GM21529 (cell line): ENCODE data around the gene FOXO3.
A peak's percentile ranks its signal among the peaks of the same experiment; 100 is the strongest.

Source experiments
- ATAC-seq: cut with Tn5 transposase; IDR thresholded peaks from one replicate; pipeline ENCODE4 v1.9.1; 2021; ENCODE audit not compliant: unreplicated experiment

The FOXO3 gene

DNA sequence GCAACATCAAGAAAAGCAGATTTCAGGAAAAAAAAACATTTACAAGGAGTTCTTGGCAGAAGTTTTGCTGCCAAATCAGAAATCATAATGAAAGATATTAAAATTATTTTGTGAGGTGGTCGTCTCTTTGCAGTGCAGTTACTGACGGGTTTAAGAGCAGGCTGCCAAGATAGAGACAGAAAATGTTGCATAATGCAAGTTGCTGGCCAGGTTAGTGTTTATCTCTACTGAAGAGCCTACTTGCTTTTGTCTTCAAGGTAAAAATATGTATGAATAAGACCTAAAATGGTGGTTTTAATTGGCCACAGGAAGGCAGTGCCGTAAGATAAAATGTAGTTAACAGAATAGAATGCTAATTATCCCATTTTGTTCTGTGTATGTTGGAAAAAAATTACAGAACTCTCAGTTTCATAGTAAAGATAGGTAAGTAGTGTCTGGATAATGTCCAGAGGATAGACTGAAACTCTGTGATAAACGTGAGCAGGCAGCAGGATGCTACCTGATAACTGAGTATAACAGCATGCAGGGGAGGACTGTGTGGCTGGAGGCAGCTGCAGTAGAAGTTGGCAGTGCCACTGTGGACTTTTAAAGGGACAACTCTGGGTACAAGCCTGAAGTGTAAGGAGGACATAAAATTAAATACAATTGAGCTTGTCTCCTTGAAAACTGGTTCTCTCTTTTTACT lies 13.9 kb downstream of the FOXO3 start:
- no peak for ATAC-seq

DNA sequence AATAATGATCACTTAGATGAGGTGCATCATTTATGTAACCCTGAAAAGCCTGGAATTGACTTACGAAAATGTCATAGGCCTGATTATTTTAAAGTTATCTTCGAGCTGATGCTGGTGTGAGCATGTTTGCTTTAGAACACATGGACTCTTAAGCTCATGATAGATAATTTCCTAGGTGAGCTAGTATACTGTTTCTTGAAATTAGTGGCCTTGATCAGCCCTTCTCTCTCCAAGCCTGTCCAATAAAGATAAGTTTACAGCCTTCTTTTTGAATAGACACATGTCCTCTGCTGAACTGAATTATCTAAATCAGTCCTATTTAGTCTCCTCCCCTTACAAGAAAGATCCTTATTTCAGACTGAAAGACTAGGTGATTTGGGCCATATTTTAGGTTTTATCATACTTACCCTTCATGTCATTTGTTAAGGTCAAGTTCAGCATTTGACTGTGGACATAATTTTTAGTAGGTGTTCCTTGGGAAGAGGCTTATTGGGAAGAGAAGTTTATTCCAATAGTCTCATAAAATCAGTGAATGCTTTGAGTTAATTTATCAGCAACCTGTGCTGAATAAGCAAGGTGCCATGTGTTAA lies 15.3 kb downstream of the FOXO3 start:
- no peak for ATAC-seq

DNA sequence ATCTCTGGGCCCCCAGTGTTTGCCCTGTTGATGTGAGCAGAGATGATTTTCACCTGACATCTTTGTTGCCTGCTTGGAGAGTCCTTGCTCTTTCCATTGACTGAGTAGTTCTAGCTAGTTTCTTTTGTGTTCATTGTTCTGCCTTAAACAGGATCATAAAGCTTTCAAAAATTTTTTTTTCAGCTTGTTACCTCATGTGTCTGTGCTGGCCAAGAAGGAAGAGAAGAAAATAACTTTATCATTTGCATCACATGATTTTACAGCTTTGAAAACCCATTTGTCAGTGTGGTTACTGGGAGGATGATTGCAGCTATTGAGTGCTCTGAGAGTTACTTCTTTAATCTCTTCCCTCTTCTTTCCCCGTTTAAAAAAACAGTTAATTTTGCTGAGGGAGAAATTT lies 16.0 kb downstream of the FOXO3 start:
- ATAC-seq: no peak

DNA sequence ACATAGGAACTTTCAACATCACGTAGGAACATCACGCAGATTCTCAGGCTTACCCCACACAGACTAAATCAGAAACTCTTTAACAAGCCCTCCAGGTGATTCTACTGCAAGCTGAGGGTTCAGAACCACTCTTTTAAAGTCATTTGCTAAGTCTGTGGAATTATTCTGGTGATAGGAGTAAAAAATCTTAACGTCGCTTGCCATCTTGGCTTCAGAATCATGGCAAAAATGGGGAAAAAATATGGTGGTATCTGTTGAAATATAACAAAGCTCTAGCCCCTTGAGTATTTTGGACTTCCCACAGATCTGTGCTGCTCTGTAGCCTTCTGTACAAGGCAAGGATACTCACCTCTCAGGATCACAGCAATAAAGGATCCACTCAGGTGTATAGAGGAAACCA lies 17.4 kb downstream of the FOXO3 start:
- no peak for ATAC-seq

DNA sequence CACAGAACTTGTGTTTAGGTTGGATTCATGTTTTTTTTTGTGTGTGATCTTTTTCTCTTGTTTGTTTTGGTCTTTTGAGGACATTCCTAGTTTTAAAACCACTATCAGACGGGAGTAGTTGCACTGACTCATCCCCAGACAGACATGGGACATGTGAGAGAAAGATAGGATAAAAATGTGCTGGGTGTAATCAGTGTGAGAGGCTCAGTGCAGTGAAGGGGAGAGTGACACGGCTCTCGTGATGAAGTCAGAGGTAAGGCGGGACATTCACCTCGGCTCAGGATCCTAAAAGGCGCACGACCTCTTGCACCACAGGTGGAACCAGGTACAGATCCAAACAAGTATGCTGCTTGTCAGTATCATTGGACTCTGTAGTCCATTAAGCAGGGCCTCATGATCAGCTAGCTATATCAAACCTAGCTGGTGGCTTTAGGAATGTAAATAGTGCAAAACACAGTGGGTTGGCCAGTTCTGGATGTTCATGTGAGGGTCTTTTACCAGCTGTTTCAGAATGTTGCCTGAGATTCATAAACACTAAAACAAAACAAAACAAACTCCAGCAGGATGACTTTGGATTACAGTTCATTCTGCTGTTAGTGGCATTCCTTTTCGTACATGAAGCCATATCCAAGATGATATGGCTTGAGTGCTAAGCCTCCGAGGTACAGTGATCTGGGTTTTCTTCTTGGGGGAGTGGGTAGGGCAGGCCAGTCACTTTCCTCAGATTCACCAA lies 18.0 kb downstream of the FOXO3 start:
- no peak for ATAC-seq

DNA sequence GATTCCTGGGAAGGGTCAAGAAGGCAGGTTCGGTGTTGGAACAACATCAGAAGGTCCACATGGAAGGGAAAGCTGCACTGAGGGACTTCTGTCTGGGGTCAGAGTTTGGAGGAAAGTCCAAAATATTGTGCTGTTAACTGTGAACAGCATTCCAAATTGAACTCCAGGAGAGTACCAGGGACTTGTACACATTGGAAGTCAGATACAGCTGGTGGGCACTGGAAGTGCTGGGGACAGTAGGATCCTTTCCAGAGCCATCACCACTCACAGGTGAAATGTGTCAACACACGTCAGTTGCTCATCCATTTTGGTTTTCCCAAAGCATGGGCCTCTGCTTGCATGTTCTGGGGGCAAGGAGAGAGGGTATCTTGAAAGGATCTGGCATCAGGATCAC lies 18.6 kb downstream of the FOXO3 start:
- ATAC-seq: no peak

DNA sequence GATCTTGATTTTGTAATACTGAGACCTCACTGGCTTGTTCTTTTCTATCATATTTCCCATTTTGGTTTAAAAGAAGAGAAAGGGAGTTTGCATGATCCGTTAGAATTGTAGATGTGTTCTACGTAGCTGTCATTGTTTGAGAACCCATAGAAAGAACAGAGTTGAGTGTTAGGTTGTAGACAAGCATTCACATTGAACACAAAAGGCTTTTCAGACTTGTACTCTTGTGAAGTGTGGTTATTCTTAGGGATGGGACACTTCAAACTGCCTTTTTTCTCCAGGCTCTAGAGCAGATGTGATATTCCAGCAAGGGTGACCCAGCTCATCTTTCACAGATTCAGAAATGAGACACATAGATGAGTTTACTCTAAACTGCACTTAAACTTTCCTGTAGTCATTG lies 19.9 kb downstream of the FOXO3 start:
- ATAC-seq: no peak

DNA sequence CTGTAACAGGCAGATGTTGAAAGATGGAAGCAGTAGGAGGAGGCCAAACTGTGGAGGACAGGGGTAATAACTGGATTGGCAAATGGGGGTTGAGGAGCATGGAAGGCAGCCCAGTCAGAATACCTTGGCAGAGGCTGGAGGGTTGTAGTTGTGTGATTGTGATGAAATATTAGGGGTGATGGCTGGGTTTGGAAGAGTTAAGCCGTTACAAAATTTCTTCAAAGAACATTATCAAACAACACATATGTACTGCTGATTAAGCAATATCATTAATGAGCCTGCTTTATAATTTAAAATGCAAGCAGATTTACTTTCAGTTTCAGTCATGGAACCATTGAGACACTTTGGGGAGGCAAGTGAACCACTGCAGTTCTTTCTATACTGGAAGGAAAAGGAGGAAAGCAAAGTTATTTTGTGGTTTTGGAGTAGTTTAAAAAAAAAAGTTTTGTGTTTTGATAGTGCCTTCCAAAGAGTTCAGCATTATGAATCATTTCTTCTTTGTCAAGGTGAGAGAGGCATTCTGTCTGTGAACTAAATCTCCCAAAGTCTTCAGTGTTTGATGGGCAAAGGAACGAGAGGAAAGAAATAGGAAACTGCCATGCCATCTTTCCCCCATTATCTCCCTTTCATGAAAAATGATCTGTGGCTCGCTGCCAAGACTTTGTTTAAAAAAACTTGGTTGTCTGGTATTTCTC lies 20.7 kb downstream of the FOXO3 start:
- ATAC-seq: no peak

DNA sequence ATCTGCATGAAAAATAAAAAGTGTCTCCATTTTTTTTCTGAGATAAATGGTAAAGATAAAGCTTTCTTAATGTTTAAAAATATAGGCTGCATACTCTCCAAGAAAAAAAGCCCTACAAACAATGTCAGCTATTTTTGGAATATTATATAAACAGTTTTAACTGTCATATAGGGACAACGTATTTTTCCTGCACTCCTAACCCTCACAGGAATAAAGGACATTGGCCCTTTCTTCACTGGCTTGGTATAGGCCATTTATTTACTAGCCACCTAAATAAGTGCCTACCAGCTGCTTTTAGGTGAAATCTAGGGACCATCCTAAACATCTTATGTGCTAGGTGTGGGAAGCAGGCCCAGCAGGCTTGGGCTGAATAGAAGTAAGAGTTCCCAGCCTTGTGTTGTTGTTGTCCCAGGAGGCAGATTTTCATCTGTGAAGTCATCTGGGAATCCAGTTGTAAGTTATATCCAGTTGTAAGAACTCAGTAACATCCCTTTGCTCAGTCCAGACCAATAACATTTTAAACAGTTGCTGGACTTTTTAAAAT lies 21.3 kb downstream of the FOXO3 start:
- no peak for ATAC-seq

DNA sequence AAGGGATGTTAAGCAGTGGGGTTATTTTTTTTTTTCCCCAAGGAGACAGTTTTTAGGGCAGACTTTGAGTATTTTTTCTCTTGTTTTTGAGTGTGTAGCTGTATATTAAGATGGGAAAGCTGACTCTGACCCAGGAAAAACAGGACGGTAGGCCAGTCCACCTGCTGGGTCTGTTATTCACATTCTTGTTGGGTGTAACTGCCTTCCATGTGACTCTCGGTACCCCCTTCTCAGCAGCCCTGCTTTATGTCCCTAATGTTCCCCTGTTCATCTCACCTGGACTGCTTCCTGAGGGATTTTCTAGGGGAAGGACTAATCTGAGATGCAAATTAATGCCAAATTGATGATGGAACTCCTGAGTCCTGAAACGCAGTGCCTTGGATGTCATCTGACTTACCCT lies 21.9 kb downstream of the FOXO3 start:
- no peak for ATAC-seq

DNA sequence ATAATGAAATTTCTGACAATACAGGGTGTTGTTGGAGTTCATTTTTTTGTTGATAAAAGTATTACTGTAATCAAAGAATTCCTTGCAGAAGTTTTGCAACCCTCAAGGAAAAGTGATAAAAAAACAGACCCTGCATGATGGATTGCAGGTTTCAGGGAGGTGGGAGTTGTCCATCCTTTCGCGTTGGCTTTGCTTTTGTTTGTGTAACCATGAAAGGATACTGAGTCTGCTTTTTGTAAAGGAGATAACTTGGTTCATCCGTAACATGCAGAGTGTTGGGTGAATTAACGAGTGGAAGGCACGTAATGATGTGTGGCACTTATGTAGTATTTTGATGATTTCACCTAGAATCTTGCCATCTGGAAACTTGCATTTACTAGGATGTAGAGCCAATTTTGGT lies 23.6 kb downstream of the FOXO3 start:
- no peak for ATAC-seq

DNA sequence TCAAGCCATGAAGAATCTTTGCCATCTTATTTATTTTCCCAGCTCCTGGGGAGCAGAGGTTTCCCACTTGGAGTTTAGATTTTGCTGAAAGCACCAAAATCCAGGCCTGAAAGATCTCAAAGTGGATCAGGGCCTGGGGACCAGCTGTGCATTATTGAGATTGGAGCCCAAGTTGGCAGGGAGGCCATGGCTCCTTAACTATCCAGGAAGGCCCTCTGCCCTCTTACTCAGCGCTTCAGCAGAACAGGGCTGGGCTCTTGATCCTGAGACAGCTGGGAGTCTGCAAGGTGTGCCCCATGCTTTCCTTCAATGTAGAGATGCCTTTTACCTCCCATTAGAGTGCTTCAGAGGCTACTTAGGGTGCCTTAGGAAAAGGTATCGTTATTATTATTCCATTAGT lies 24.6 kb downstream of the FOXO3 start:
- ATAC-seq: no peak

DNA sequence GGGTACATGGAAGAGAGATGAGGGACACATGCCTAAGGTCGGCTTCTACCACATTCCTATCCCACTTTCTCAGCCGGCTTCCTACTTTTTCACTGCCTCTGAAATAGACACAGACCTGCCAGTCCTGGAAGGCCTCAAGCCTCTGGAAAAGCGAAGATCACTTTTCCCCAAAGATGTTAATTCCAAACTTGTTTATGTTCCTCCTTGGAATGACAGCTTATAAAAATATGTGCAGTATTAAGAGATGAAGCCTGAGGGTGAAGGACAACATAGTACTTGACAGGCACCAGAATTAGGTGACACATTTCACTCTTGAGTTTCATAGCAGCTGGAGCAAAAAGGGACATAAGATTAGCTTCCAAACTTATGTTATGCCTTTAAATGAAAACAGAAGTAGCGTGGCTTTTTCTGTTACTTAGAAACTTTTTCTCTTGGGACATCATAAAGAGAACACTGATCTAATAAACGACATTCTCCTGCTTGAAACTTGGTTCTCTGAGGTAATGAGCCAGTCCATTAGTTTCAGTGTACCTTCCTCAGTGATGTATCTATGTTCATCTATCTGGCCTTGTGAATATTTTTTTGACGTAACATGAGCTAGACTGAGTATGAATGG lies 25.3 kb downstream of the FOXO3 start:
- no peak for ATAC-seq

DNA sequence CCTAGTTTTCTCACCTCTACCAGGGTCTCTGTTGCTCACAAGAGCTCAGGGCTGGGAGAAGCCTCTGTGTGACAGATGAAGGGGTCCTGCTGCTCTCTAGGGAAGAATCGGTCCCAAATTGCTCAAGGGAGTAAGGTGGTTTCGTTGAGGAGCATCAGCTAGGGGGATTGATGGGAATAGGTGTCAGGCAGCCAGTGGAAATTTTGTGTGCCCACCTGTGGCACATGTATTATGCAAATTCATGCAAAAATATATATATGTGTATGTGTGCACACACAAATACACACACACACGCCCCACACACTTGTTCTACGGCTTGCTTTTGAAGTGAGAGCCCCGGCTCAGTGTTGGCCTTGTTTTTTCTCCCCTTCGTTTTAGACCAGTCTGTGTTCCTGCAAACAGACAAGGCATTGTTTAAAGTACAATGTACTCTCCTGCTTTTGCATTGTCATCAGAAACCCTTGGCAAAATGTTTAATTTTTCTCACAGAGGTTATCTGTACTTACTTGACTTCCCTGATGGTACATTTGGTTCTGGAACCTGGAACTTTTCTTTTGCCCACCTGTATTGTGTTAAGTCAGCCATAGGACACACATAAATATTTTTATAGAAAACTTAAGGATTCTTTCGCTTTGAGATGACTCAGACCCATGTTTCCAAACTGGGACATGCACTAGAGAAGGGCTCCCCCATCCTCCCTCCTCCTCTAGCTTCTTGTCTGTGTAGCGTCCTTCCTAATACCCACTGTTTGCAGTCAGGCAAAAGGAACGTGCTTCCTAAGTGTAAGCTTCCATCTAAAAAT lies 26.7 kb downstream of the FOXO3 start:
- ATAC-seq: no peak

DNA sequence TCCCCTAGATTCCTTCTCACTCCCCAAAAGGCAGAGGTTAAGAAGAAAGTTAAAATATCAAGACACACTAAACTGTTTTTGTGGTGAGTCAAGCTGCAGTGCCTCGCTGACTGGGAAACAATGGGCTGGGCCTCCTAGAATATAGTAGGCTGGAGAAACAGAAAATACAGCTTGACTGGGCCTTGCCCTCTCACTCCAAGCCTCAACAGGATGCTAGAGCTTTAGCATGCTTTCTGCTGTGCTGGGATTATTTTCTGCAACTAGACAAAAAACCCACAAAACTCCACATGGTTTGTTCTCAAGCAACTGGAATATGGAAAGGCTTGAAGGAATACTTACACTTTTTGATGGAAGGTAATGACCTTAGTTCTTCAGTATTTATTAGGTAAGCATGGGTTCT lies 27.9 kb downstream of the FOXO3 start:
- ATAC-seq: no peak

DNA sequence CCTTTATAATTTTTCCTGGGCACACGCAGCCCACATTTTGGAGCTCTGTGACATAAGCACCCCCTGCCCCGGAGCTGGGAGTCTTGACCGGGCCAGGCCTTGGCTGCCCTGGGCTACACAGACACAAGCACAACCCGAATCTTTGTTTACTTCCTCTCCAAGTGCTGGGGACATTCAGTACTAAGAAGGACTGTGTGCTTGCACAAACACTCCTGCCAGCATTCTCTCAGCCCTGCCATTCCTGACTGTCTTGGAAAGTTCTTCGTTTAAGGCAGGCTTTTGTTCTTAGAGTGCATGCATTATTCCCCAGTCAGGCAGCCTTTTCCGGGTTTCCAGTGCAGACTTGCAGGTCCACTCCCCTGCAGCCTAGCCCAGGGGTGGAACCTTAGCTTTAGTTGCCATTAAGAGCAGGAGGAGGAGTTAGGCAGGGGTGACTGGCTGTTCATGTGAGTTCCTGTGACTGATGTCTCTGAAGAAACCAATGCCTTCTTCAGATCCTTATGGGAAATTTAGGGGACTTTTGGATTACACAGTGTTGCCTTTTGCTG lies 28.6 kb downstream of the FOXO3 start:
- peak; percentile 43 for ATAC-seq

DNA sequence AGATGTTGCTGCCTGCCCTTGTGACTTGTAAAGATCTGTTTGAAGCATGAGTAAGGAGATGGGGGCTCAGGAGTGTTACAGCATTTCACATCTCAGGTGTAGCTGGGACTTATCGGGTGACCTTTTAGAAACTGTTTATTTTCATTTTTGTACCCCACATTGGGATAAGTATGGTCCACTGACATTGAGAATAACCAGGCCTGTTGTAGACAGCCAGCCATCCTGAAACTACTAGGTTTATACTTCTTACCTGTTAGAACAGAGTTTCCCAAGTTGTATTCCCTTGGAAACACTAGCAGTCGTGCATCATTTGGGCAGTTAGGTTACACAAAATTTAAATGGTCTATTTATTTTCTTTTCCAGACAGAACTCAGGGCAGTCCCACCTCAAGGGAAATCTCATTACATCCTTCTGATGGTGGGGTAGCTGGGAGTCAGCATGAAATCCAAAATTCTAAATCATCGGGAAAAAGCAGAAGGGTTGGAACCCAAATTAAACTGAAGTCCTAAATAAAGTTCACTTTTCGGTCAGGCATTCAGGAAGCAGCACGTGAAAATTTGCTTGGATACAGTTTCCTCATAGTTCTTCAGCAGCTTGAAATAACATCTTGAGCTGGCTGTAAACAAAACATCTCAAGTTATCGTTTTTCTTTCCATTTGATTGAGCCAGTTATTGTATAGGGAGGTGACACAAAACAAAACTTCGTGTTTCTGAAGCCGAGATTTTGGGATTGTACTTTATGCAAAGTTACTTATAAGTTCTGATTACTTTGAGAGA lies 30.5 kb downstream of the FOXO3 start:
- no peak for ATAC-seq

DNA sequence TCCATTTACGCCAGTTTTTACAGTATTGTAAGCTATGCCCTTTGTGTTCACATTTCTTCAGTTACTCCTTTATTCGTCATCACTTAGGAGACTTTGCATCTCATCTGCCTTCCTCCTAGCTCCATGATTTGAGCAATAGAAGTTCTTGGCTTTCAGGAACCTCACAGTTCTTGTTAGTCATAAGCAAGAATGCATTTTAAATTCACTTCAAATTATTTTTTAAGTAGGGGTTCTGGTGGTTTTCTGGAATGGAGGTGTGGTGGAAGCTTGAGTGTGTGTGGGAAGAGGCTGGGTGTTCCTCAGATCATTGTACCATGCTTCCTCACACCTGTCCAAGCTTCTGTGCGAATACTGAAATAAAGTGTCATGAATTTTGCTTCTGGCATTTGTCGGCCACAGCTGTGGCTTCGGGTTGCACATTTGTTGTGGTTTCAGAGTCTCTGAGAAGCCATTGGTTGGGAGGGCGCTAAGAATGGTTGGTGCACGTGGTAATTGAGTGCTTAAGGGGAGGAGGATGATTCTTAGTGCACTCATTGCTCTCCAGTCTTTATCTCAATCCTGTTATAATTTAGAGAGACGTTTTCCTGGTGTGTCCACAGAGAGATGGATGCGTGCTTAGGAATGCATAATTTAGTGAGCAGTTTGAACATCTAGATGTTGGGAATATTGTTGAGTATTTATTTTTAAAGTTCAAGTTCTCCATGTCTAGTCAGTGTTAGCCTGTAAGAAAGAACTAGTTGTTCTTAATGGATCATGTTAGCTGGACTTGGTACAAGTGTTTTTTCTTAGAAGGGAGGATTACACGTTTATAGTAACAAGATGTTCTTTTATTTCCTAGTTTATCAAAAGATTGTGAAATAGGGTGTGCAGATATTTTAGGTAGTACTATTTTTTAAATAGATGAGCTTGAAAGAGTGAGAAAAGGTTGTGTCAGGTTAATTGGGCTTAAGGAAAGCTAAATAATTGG lies 31.9 kb downstream of the FOXO3 start:
- peak; percentile 90 for ATAC-seq
